CD4-positive, alpha-beta T cell treated with Interleukin-10 for 1 hour (primary cell): ENCODE results near the gene DVL3.

Source experiments
- DNase-seq: peaks from one replicate; pipeline ENCODE4 v3.0.0-alpha.2; 2020

DVL3 gene

DNA sequence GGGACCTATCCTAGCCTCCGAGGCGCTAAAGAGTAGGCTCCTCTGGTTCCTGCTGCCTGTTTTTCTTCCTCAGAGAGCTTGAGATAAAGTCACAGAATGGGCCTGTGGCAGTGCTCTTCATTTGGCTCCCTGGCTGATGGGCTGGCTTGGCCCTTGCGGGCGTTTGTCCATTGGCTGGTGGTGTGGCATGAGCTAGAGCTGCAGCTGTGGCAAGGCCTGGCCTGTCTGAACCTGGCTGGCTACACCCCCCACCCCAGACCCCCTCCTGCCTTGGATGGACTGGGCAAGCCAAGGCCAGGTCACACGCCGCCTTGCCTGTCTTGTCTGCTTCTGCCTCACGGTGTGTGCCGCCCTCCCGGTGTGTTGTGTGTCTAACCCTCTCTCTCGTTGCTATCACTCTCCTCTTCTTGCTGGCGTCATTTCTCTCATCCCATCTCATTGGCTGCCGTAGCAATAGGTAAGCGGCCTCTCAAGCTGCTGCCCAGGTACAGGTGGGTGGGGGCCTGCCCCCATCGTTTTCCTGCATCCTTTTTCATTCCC is 22.7 kb downstream of the DVL3 start:
- DNase-seq = no peak

- no peak for DNase-seq
Measured at GRCh38 chr3:184178521-184179138, 23.5 kb downstream of the DVL3 start.

GRCh38 chr3:184180165-184180564 is 25.0 kb downstream of the DVL3 start:
- DNase-seq = no peak

DNA sequence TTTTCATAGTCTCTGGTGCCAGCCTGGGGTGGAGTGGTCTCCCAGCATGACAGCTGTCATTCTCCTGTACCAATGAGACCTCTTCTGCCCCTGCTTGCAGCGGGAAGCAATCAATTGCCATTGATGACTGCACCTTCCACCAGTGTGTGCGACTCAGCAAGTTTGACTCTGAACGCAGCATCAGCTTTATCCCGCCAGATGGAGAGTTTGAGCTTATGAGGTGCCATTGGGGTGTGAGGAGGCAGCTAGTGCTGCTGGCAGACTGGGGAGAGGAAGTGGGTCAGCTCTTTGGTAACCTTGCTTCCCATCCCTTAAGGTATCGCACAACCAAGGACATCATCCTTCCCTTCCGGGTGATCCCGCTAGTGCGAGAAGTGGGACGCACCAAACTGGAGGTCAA is 26.4 kb downstream of the DVL3 start:
- DNase-seq = no peak

DNA sequence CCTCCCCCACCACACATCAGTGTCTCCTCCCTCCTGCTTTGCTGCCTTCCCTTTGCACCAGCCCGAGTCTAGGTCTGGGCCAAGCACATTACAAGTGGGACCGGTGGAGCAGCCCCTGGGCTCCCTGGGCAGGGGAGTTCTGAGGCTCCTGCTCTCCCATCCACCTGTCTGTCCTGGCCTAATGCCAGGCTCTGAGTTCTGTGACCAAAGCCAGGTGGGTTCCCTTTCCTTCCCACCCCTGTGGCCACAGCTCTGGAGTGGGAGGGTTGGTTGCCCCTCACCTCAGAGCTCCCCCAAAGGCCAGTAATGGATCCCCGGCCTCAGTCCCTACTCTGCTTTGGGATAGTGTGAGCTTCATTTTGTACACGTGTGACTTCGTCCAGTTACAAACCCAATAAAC is 28.5 kb downstream of the DVL3 start:
- no peak for DNase-seq

GRCh38 chr3:184184546-184185230 is 29.5 kb downstream of the DVL3 start:
- DNase-seq = no peak

GRCh38 chr3:184185461-184186183 is 30.4 kb downstream of the DVL3 start:
- peak; percentile 99 for DNase-seq

DNA sequence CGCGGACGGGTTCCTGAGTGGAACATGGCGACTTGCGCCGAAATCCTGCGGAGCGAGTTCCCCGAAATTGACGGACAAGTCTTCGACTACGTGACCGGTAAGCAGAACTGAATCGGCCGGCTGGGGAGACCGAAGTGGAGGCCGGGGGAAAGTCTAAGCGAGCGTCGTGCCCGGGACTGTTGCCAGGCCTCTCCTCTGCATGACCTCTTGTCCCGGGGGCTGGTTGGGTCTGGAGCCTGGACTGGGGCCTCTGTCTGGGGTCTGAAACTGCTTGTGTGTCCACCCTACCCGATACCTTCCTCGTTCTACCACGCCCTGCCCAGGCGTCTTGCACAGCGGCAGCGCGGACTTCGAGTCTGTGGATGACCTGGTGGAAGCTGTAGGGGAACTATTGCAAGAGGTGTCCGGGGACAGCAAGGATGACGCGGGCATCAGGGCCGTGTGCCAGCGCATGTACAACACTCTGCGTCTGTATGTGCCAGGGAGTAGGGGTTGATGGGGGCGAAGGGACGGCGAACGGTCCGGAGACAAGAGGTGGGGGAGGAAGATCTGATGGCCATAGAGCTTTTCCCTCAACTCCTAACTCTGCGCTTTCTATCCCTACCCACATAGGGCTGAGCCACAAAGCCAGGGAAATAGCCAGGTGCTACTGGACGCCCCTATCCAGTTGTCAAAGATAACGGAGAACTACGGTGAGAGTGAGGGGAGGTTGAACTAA is 31.2 kb downstream of the DVL3 start, which contains the start of gene ABCF3:
Gene ABCF3 (plus strand): TSS at position 16 of the 718 bp plus-strand sequence. CDS start 9 bp downstream, at position 25.
- DNase-seq = no peak

DNA sequence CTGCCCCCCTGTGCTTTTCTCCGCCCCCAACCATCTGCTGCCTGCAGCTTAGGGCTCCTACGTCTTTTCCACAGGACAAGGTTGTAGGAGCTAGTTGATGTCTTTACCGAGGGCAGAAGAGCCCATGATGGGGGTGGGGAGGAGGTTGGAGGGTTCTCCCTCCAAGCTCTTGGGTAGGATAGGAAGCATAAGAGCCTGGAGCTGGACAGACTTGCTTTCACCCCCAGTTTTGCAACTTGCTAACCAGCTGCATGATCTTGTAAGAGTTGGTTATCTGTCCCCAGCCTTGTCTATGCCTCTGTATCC is 31.7 kb downstream of the DVL3 start:
- DNase-seq = no peak

DNA sequence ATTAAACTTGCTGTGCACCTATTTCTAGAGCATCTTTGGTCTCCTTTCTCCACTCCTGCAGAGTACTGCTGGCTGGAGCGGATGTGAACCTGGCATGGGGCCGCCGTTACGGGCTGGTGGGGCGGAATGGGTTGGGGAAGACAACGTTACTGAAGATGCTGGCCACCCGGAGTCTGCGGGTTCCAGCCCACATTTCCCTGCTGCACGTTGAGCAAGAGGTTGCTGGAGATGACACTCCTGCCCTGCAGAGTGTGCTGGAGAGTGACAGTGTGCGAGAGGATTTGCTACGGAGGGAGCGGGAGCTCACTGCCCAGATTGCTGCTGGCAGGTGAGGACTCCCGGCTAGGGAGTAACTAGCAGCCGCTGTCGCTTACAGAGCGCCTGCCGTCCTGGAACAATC is 32.9 kb downstream of the DVL3 start:
- no peak for DNase-seq

GRCh38 chr3:184189421-184189820 is 34.2 kb downstream of the DVL3 start:
- no peak for DNase-seq

- no peak for DNase-seq
Measured at GRCh38 chr3:184192889-184193288, 37.7 kb downstream of the DVL3 start.

GRCh38 chr3:184193991-184194539 is 38.9 kb downstream of the DVL3 start:
- no peak for DNase-seq

- no peak for DNase-seq
Measured at GRCh38 chr3:184196536-184196935, 41.4 kb downstream of the DVL3 start.

GRCh38 chr3:184198509-184198908 is 43.3 kb downstream of the DVL3 start:
- DNase-seq = no peak

DNA sequence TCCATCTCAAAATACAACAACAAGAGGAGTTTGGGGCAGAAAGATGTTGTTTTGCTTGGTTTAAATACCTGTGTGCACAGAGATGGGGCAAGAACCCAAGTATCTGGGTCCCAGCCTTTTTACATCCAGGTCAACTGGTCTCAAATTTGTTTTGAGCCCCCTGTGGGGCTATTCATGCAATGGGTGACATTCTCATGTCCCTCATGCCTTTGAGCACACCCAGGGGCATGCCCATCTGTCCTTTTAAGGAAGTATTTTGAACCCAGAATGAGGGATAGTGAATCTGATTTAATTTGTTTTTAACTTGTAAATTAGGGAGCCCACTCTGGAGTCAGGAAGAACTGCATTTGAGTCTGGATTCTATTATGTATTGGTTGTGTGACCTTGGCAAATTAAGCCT is 45.6 kb downstream of the DVL3 start:
- DNase-seq = no peak

DNA sequence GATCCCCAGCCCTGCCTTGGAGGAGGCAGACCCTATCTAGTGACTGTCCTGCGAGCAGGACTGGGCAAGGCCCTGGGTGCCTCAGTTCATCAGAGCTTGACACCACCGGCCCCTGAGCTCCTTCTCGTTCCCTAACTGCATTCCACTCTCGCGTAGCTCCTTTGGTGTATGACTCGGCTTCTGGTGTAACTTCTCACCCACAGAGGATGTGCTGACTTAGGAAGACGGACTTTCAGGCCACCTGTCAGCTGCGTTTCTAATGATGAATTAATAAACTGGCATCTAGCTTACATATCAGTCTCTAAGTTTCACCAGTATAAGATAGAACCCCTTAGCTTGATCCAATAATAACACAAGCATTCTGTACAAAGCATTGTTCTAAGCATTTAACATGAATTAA is 48.3 kb downstream of the DVL3 start:
- no peak for DNase-seq

GRCh38 chr3:184209146-184209923 is 54.2 kb downstream of the DVL3 start:
- DNase-seq = no peak

DNA sequence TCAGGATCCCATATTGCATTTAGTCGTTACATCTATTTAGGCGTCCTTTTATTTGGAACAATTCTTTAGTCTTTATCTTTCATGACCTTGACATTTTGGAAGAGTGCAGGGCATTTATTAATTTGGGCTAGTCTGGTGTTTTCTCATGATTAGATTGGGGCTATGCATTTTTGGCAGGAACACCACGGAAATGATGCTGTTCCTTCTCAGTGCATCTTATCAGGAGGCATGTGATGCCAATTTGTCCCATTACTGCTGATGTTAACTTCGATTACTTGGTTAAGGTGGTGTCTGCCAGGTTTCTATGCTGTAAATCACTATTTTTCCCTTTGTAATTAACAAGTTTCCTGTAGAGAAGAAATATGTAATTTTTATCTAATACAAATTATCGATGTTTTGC is 56.1 kb downstream of the DVL3 start:
- DNase-seq = no peak

GRCh38 chr3:184211718-184212117 is 56.5 kb downstream of the DVL3 start:
- DNase-seq = no peak

DNA sequence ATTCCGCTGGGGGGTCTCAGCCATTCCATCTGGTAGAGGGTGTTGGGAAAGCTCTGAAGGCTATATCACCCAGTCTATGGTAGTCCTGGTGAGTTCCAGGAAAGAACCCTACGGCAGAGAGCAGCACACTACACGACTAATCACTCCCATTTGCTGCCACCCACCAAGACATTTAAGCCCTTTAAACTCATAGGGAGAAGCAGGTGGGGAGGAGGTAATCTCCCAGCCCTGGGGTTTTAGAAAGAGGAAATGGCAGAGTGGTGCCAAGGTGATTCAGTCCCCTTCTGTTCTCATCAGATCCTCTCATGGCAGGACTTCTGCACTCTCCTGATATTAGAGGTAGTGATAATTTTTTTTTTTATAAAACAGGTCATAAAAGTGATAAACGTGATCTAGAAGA is 63.6 kb downstream of the DVL3 start:
- DNase-seq = no peak

GRCh38 chr3:184222521-184222920 is 67.3 kb downstream of the DVL3 start:
- DNase-seq = no peak
